Sigmoid colon (tissue), 7 donors: ENCODE measurements around the gene NR2F1. TPM values are rescaled to one million over a fixed set of nuclear protein-coding genes. Genes with fewer than 3 reads are reported as not detected.

Experiments
- DNase-seq: peaks from one replicate; pipeline ENCODE4 v3.0.0-alpha.2; 2019
- H3K27ac ChIP-seq, 4 donors: fragments of 200-600 bp; sonication (generic); one replicate each; pipeline ENCODE4 v1.5.1; 2016 to 2019; ENCODE audit warnings: mild to moderate bottlenecking in 1 of 4
- H3K27me3 ChIP-seq, 3 donors: fragments of 200-600 bp; sonication (generic); one replicate each; pipeline ENCODE4 v1.5.1; 2019; ENCODE audit warnings: mild to moderate bottlenecking in 1 of 3
- H3K36me3 ChIP-seq, 4 donors: fragments of 200-600 bp; sonication (generic); one replicate each; pipeline ENCODE4 v1.5.1; 2016 to 2019
- H3K4me1 ChIP-seq, 4 donors: fragments of 200-600 bp; sonication (generic); one replicate each; pipeline ENCODE4 v1.5.1; 2017 to 2019
- H3K4me3 ChIP-seq, 4 donors: fragments of 200-600 bp; sonication (generic); one replicate each; pipeline ENCODE4 v1.5.1; 2017 to 2019; ENCODE audit warnings: mild to moderate bottlenecking in 2 of 4, moderate library complexity in 1 of 4
- H3K9me3 ChIP-seq, 4 donors: fragments of 200-600 bp in 3 of 4; sonication (generic) in 3 of 4; one replicate each; pipeline versions ENCODE4 v1.5.1 to v1.6.1; 2013 to 2019
- EP300 ChIP-seq, 4 donors: sonication (generic); formaldehyde crosslinking; IDR thresholded peaks; one replicate each; pipeline ENCODE4 v1.6.1; 2017; ENCODE audit warnings: antibody characterized with exemption in 4 of 4
- POLR2A ChIP-seq, 2 donors: fragments of 450-650 bp; IDR thresholded peaks; one replicate each; pipeline ENCODE4 v1.6.1; 2016; ENCODE audit warnings: antibody characterized with exemption in 2 of 2, mild to moderate bottlenecking in 2 of 2, moderate library complexity in 2 of 2
- POLR2AphosphoS5 ChIP-seq, 4 donors: sonication (generic); formaldehyde crosslinking; IDR thresholded peaks; one replicate each; pipeline ENCODE4 v1.6.1; 2017; ENCODE audit warnings: antibody characterized with exemption in 4 of 4
- WGBS, 2 donors: extraction: QIAGEN DNeasy Blood & Tissue Kit; methylation state at CpG; one replicate each; pipeline ENCODE4 v1.1.7; 2013; 5-methylcytosine and 5-hydroxymethylcytosine counted together
- intact Hi-C: fragments of 100-400 bp; cut with DNase I; formaldehyde crosslinking; loops from one replicate; pipeline ENCODE4 v1.15.1; 2023
- polyA plus RNA-seq, 3 donors: library from polyadenylated mRNA; stranded (reverse); fragments of 200-250 nt; gene quantifications; one replicate each; pipeline ENCODE4 v1.2.3, GENCODE V29; 2013
- total RNA-seq, 4 donors: library from RNA; depleted of rRNA; stranded (reverse); fragments of >200 nt; gene quantifications; one replicate each; pipeline ENCODE4 v1.1.0, GENCODE V29; 2016
- TF ChIP-seq, protein P1 (sequence below), 4 experiments: fragments of 450-650 bp in 3 of 4; fragments of 200-600 bp in 1 of 4; IDR thresholded peaks; one replicate each; pipeline ENCODE4 v1.5.1; 2016 to 2019; ENCODE audit warnings: antibody characterized with exemption in 4 of 4, mild to moderate bottlenecking in 3 of 4, moderate library complexity in 2 of 4
- donor health status: healthy with polysubstance abuse.
- donor health status: Bipolar disorder and iron deficiency.
- donor health status: healthy.

The NR2F1 gene
- total and polyA plus RNA-seq, 7 donors, result 1.4 to 24.1 (median 16.3) TPM

- Histone ChIP-seq H3K27me3 (peaks cover 32 to 100% (median 64%) of the 10 kb centered on the region in 3 donors), H3K36me3 (no peaks in the 10 kb centered on the region), H3K27ac (no peak overlapping the region), H3K4me1 (peaks cover 0 to 15% (median 10%) of the 10 kb centered on the region in 4 donors), H3K9me3 (no peaks in the 10 kb centered on the region), H3K4me3 (no peak overlapping the region)
- no peak for DNase-seq
- TF ChIP-seq POLR2AphosphoS5 (IDR thresholded peaks at IDR 0.05) (no peak), POLR2A (IDR thresholded peaks at IDR 0.05) (no peak), EP300 (IDR thresholded peaks at IDR 0.05) (no peak)
- TF ChIP-seq, protein P1, sequence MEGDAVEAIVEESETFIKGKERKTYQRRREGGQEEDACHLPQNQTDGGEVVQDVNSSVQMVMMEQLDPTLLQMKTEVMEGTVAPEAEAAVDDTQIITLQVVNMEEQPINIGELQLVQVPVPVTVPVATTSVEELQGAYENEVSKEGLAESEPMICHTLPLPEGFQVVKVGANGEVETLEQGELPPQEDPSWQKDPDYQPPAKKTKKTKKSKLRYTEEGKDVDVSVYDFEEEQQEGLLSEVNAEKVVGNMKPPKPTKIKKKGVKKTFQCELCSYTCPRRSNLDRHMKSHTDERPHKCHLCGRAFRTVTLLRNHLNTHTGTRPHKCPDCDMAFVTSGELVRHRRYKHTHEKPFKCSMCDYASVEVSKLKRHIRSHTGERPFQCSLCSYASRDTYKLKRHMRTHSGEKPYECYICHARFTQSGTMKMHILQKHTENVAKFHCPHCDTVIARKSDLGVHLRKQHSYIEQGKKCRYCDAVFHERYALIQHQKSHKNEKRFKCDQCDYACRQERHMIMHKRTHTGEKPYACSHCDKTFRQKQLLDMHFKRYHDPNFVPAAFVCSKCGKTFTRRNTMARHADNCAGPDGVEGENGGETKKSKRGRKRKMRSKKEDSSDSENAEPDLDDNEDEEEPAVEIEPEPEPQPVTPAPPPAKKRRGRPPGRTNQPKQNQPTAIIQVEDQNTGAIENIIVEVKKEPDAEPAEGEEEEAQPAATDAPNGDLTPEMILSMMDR (IDR thresholded peaks at IDR 0.05), result no peak
- intact Hi-C loops, result no loop called here
Measured at GRCh38 chr5:93606382-93606752, 23.3 kb downstream of the NR2F1 start.

- Histone ChIP-seq H3K4me1 (peaks cover 0 to 22% (median 18%) of the 10 kb centered on the region in 4 donors), H3K9me3 (no peaks in the 10 kb centered on the region), H3K27me3 (peaks cover 39 to 100% (median 77%) of the 10 kb centered on the region in 3 donors), H3K27ac (peak overlapping the region in 1 of 4 donors; percentile 68), H3K36me3 (no peaks in the 10 kb centered on the region), H3K4me3 (no peak overlapping the region)
- intact Hi-C loops, result no loop called here
- TF ChIP-seq POLR2AphosphoS5 (IDR thresholded peaks at IDR 0.05) (peak in 1 of 4 donors; percentile 12), EP300 (IDR thresholded peaks at IDR 0.05) (no peak), POLR2A (IDR thresholded peaks at IDR 0.05) (no peak)
- TF ChIP-seq, protein P1 (IDR thresholded peaks at IDR 0.05), result peak in 1 of 4 experiments; percentile 22
- WGBS, 2 donors, result 8 to 11% methylated on average over 19 of the region's 19 CpGs
- DNase-seq, result no peak
Measured at GRCh38 chr5:93607367-93608258, 24.6 kb downstream of the NR2F1 start.

DNA sequence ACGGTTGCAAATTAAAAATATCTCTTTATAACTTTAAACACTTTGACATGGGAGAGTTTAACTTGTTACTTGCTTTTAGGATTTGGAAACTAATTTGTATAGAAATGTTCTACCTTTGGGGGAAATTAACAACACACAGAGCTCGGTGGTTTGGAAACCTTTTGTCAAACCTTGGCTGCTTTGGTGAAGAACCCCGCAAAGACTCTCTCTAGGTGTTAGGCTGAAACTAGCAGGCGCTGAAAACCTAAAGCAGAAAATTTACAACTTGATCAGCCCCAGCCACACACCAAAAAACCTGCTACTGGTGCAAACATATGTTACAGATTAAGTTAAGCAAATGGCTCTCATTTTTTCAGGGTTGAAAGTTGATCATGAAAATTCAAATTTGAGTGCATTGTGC is 25.8 kb downstream of the NR2F1 start:
- WGBS, 2 donors, result 12 to 15% methylated on average over 4 of the region's 4 CpGs
- Histone ChIP-seq H3K9me3 (no peaks in the 10 kb centered on the region), H3K4me1 (peaks cover 0 to 21% (median 18%) of the 10 kb centered on the region in 4 donors), H3K27ac (no peak overlapping the region), H3K36me3 (no peaks in the 10 kb centered on the region), H3K27me3 (peaks cover 37 to 100% (median 80%) of the 10 kb centered on the region in 3 donors), H3K4me3 (no peak overlapping the region)
- no peak for DNase-seq
- intact Hi-C loops, result no loop called here
- TF ChIP-seq EP300 (IDR thresholded peaks at IDR 0.05) (no peak), POLR2AphosphoS5 (IDR thresholded peaks at IDR 0.05) (no peak), POLR2A (IDR thresholded peaks at IDR 0.05) (no peak)
- TF ChIP-seq, protein P1 (IDR thresholded peaks at IDR 0.05), result no peak

GRCh38 chr5:93609762-93610161 is 26.7 kb downstream of the NR2F1 start:
- no peak overlapping the region for H3K4me3 ChIP-seq
- H3K4me1 ChIP-seq, result peaks cover 0 to 14% (median 13%) of the 10 kb centered on the region in 4 donors
- H3K9me3 ChIP-seq, result no peaks in the 10 kb centered on the region
- H3K27me3 ChIP-seq, result peaks cover 30 to 100% (median 78%) of the 10 kb centered on the region in 3 donors
- no peak overlapping the region for H3K27ac ChIP-seq
- intact Hi-C loops, result no loop called here
- TF ChIP-seq POLR2AphosphoS5 (IDR thresholded peaks at IDR 0.05) (no peak), EP300 (IDR thresholded peaks at IDR 0.05) (no peak), POLR2A (IDR thresholded peaks at IDR 0.05) (no peak)
- TF ChIP-seq, protein P1 (IDR thresholded peaks at IDR 0.05), result no peak
- H3K36me3 ChIP-seq, result no peaks in the 10 kb centered on the region
- WGBS, 2 donors, result 12 to 13% methylated on average over 7 of the region's 7 CpGs
- no peak for DNase-seq
